Medulla oblongata (tissue), 1 donor: Measurements from ENCODE around the gene ORAI3.

Experiments
- DNase-seq: peaks from one replicate; pipeline ENCODE4 v3.0.0-alpha.2; 2015; ENCODE audit errors: extremely low spot score

Gene ORAI3

DNA sequence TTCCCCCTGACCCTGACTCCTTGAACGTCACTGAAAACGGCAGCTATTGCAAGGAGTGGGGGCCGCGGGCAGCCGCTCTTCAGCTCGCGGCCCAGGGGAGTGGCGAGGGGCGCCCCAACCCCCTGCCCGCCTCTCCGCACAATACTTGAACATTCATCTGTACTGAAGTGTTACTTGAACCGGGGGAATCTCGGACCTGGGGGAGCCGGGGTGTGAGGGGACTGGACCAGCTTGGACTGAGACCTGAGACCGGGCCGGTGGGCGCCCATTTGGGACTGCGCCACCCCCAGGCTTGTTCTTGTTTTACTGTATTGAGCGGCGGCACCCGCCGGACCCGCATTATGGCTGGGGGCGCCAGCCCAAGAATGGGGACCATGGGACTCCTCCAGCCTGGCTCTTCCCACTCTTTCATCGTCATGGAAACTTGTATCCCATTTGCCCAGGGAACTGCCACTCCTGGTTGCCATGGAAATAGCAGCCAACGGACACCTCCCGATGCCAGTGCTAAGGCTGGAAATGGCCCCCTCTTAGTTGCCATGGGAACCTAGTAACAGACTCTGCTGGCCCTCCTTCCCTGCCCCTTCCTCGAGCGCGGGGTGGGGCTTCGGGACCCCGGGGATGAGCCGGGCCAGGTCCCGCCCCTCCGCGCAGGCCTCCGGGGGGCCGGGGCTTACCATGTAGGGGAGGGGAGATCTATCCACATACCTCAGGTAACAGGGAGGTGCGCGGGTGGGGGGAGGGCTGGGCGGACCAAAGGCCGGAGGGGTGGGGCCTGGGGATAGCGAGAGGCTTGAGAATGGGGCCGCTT, 805 bp upstream of the ORAI3 start:
- DNase-seq: peak; percentile 97

- peak; percentile 54 for DNase-seq
Measured at GRCh38 chr16:30949650-30950515, 1.0 kb downstream of the ORAI3 start.

- DNase-seq: no peak
Measured at GRCh38 chr16:30950516-30951065, 1.7 kb downstream of the ORAI3 start.

- DNase-seq: no peak
Measured at GRCh38 chr16:30951193-30951592, 2.3 kb downstream of the ORAI3 start.

GRCh38 chr16:30951750-30952149, 2.9 kb downstream of the ORAI3 start:
- DNase-seq: no peak

DNA sequence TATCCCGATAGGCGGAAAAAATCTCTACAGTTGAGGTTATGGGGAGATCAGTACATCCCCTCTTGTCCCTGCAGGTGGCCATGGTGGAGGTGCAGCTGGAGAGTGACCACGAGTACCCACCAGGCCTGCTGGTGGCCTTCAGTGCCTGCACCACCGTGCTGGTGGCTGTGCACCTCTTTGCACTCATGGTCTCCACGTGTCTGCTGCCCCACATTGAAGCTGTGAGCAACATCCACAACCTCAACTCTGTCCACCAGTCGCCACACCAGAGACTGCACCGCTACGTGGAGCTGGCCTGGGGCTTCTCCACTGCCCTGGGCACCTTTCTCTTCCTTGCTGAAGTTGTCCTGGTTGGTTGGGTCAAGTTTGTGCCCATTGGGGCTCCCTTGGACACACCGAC, 4.2 kb downstream of the ORAI3 start:
- DNase-seq: no peak

- DNase-seq: peak; percentile 82
Measured at GRCh38 chr16:30953511-30954124, 4.8 kb downstream of the ORAI3 start.

GRCh38 chr16:30954993-30955392, 6.1 kb downstream of the ORAI3 start:
- no peak for DNase-seq

GRCh38 chr16:30956601-30957455, 8.0 kb downstream of the ORAI3 start:
- DNase-seq: peak; percentile 66

GRCh38 chr16:30957456-30958174, 8.7 kb downstream of the ORAI3 start, which contains the start of gene SETD1A:
Gene SETD1A (plus strand): TSS chr16:30957754. CDS start chr16:30958732, 978 bp downstream.
- peak; percentile 93 for DNase-seq

GRCh38 chr16:30958175-30959079, 9.6 kb downstream of the ORAI3 start:
- DNase-seq: no peak

DNA sequence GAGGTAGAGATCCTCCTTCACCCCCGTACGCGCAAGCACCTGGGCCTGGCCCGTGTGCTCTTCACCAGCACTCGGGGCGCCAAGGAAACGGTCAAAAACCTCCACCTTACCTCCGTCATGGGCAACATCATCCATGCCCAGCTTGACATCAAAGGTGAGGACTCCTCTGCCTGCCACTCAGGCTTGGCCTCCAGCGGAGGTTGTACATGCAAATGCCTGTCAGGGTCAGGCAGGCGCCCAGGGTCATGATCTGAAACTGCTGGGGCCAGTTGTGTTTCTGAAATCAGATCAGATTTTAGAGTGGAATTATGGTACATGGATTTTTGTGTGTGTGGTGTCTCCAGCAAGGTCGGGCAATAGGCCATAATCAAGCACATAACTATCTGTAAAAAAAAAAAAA, 12.5 kb downstream of the ORAI3 start:
- DNase-seq: no peak

DNA sequence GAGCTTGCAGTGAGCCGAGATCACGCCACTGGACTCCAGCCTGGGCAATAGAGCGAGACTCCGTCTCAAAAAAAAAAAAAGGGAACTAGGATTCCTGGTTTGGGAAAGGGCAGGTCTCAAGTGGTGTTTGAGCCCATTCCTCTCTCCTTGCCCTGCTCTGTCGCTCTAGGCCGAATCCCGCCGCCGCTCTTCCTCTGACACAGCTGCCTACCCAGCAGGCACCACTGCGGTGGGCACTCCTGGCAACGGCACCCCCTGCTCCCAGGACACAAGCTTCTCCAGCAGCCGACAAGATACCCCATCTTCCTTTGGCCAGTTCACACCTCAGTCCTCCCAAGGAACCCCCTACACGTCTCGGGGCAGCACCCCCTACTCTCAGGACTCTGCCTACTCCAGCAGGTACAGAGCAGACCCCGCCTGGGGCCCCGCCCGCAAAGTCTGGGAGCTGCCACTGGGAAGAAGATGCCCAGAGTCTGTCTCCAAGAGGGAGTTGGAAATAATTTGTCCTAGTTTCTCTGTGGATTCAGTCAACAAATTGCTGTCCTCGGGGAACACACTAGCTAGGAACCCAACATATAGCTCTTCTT, 15.2 kb downstream of the ORAI3 start:
- DNase-seq: no peak

DNA sequence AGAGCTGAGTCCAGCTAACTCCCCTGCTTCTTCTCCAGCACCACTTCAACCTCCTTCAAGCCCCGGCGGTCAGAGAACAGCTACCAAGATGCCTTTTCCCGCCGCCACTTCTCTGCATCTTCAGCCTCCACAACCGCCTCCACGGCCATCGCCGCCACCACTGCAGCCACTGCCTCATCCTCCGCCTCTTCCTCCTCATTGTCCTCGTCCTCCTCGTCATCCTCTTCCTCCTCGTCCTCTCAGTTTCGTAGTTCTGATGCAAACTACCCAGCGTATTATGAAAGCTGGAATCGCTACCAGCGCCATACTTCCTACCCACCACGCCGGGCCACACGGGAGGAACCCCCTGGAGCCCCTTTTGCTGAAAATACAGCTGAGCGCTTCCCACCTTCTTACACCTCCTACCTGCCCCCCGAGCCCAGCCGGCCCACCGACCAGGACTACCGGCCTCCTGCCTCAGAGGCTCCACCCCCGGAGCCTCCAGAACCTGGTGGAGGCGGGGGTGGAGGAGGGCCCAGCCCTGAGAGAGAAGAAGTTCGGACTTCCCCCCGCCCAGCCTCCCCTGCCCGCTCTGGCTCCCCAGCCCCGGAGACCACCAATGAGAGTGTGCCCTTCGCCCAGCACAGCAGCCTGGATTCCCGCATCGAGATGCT, 15.8 kb downstream of the ORAI3 start:
- no peak for DNase-seq

DNA sequence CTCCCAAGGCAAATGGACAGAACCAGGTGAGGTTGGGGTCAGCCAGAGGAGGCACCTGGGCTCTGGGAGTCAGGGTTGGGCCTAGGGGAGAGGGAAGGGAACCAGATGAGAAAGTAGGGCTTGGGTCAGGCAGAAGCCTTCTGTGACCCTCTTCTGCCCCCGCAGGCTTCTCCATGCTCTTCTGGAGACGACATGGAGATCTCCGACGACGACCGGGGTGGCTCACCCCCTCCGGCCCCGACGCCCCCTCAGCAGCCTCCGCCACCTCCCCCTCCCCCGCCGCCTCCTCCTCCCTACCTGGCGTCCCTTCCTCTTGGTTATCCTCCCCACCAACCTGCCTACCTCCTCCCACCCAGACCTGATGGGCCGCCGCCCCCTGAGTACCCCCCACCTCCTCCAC, 16.6 kb downstream of the ORAI3 start:
- DNase-seq: no peak

DNA sequence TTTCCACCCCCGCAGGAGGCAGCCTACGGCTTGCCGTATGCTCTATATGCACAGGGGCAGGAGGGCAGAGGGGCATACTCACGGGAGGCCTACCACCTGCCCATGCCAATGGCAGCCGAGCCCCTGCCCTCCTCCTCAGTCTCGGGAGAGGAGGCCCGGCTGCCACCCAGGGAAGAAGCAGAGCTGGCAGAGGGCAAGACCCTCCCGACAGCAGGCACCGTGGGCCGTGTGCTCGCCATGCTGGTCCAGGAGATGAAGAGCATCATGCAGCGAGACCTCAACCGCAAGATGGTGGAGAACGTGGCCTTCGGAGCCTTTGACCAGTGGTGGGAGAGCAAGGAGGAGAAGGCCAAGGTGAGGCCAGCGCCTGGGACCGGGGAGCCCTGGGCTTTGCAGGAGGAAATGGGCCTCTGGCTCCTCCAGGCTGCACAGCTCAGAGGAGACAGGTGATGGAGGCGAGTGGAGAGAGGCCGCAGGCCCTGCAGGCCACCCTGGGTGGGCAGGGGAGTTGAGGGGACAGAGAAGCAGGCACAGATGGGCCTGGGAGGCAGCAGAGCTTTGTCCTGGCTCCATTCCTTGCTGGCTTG, 17.3 kb downstream of the ORAI3 start:
- no peak for DNase-seq

DNA sequence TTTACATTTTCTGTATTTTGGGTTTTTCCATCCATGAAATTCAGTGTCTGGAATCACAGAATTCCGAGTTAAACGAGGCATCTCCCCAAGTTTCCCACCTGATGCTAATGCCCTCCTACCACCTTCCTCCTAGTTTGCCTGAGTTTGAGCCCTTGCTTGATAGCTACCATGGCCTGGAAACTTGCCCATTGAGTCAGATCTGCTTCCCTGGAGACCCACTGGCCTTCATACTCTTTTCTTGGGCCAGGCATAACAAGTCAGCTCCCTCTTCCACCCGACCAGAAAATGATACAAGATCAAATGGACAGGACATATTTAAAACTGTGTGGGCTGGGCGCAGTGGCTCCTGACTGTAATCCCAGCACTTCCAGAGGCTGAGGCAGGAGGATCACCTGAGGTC, 18.9 kb downstream of the ORAI3 start:
- DNase-seq: no peak

DNA sequence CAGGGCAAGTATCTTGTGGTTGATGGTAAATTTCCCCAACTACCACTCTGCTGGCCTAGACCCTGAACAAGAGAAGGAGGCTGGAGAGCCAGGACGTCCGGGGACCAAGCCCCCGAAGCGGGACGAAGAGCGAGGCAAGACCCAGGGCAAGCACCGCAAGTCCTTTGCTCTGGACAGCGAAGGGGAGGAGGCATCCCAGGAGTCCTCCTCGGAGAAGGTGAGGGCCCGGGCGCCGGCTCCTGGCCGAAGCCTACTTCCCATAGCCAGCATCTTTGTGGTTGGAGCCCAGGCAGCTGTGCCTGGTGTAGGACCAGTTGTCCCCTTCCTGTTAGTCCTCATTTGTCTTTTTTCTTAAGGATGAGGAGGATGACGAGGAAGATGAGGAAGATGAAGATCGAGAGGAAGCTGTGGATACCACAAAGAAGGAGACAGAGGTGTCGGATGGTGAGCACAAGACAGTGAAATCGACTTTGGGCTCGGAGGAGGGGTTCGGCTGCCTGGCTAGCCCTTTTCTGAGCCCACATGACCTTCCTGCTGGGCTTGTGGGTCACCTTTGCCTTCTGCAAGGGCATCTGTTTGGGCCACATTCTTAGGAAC, 20.5 kb downstream of the ORAI3 start:
- no peak for DNase-seq
